Parathyroid adenoma (tissue), 2 donors: ENCODE data around the gene MRPL9.

Source experiments
- H2AFZ ChIP-seq: fragments of 300-600 bp; sonication (generic); one replicate; pipeline ENCODE4 v1.7.0; 2017; ENCODE audit warnings: antibody characterized with exemption, mild to moderate bottlenecking
- H3K27ac ChIP-seq: fragments of 300-600 bp; sonication (generic); one replicate; pipeline ENCODE4 v1.7.0; 2017
- H3K27me3 ChIP-seq: fragments of 300-600 bp; sonication (generic); one replicate; pipeline ENCODE4 v1.7.0; 2017; ENCODE audit warnings: low read length; ENCODE audit not compliant: control insufficient read depth, insufficient read depth
- H3K36me3 ChIP-seq: fragments of 300-600 bp; sonication (generic); one replicate; pipeline ENCODE4 v1.7.0; 2017; ENCODE audit warnings: low read length; ENCODE audit not compliant: control insufficient read depth, insufficient read depth
- H3K4me1 ChIP-seq: fragments of 300-600 bp; sonication (generic); one replicate; pipeline ENCODE4 v1.7.0; 2017; ENCODE audit warnings: control low read depth
- H3K4me2 ChIP-seq: fragments of 300-600 bp; sonication (generic); one replicate; pipeline ENCODE4 v1.7.0; 2017; ENCODE audit warnings: low read length
- H3K4me3 ChIP-seq: fragments of 300-600 bp; sonication (generic); one replicate; pipeline ENCODE4 v1.7.0; 2017; ENCODE audit warnings: low read depth, low read length
- H3K79me2 ChIP-seq: fragments of 300-600 bp; sonication (generic); one replicate; pipeline ENCODE4 v1.7.0; 2017; ENCODE audit warnings: control low read depth
- H3K9ac ChIP-seq: fragments of 300-600 bp; sonication (generic); one replicate; pipeline ENCODE4 v1.7.0; 2017; ENCODE audit warnings: mild to moderate bottlenecking
- H3K9me3 ChIP-seq: fragments of 300-600 bp; sonication (generic); one replicate; pipeline ENCODE4 v1.7.0; 2017; ENCODE audit warnings: low read length; ENCODE audit not compliant: control insufficient read depth
- TF ChIP-seq, protein P1 (sequence below): fragments of 300-600 bp; sonication (generic); IDR thresholded peaks from one replicate; pipeline ENCODE4 v1.7.0; 2017; ENCODE audit warnings: antibody characterized with exemption, mild to moderate bottlenecking
- donor health status: primary hyperparathyroidism.

Gene MRPL9

DNA sequence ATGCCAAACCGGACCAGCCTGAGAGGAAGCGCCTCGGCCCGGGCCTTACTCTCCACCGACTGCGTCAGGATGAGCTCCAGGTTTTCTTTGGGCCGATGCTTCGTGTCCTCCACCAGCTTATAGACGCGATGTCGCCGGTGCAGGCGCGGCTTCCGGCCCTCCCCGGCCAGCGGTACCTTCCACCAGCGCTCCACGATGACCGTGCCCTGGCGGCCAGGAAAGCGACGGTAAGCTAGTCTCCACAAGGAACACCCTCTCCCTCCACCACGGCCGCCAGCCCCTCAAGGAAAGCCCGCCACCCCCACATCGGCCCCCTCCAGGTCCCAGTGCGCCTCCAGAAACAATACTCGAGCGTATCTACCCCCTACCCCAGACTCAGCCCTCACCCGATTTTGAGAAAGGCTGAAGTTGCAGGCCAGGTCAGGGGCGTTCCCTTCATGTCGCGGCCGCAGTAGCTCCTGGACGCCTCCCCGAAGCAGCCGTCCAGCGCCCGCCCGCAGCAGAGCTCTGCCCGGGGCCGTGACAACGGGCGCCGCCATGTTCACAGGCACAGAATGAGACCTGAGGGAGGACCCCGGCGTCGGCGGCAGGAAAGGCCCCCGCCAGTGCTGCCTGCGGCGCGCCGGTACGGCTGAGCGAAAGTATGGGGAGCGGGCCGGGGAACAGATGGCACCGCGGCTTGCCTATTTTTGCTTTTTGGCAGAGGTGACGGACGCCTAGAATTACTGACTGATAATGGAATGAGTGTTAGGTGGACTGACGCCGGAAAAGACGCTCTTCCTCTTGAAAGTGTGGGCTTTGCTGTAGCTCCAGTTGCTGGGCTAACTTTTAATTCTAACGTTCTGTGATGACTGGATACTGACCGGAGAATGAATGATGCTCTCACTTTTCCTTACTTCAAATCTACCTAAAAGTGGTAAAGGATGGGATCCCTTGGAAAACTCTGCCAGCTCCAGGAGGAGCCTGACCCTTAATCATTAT lies at the start of gene MRPL9:
MRPL9 (minus strand) TSS at position 556 of the 981 bp plus-strand sequence; CDS start at position 539, 17 bp downstream.
- Histone ChIP-seq H3K9ac (peak within 1 kb of the TSS; percentile 53), H3K36me3 (no peaks in the 10 kb centered on the region), H3K4me1 (peaks cover 15% of the 10 kb centered on the region), H3K27ac (peak within 1 kb of the TSS; percentile 93), H3K4me3 (peak within 1 kb of the TSS; percentile 85), H3K4me2 (peak within 1 kb of the TSS; percentile 94), H3K9me3 (no peaks in the 10 kb centered on the region), H3K27me3 (no peaks in the 10 kb centered on the region), H3K79me2 (no peaks in the 10 kb centered on the region), H2AFZ (peak within 1 kb of the TSS; percentile 79)
- TF ChIP-seq, protein P1, sequence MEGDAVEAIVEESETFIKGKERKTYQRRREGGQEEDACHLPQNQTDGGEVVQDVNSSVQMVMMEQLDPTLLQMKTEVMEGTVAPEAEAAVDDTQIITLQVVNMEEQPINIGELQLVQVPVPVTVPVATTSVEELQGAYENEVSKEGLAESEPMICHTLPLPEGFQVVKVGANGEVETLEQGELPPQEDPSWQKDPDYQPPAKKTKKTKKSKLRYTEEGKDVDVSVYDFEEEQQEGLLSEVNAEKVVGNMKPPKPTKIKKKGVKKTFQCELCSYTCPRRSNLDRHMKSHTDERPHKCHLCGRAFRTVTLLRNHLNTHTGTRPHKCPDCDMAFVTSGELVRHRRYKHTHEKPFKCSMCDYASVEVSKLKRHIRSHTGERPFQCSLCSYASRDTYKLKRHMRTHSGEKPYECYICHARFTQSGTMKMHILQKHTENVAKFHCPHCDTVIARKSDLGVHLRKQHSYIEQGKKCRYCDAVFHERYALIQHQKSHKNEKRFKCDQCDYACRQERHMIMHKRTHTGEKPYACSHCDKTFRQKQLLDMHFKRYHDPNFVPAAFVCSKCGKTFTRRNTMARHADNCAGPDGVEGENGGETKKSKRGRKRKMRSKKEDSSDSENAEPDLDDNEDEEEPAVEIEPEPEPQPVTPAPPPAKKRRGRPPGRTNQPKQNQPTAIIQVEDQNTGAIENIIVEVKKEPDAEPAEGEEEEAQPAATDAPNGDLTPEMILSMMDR = no peak

DNA sequence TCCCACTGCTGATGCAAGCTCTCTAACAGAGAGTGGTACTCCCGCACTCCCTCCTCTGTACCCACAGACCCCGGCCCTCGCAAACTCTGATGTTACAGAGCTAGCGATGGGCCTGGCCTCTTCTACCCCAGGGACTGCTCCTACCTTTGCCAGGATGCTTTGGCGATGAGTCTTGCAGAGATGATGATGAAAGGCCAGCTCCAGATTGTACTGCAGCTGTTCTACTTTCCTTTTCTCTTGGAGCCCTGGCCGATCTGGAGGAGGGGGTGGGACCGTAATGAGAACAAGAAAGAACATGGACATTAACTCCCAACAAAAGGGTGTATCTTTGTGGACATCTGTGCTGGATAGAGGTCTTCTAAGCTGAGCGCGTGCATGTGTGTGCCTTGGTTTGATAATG lies 47.9 kb upstream of the MRPL9 start:
- no peak overlapping the region for H3K4me3 ChIP-seq
- H3K27me3 ChIP-seq = no peaks in the 10 kb centered on the region
- no peak overlapping the region for H3K27ac ChIP-seq
- H3K79me2 ChIP-seq = no peaks in the 10 kb centered on the region
- TF ChIP-seq, protein P1 = no peak
- no peak overlapping the region for H2AFZ ChIP-seq
- H3K4me2 ChIP-seq = no peak overlapping the region
- no peaks in the 10 kb centered on the region for H3K9me3 ChIP-seq
- no peaks in the 10 kb centered on the region for H3K36me3 ChIP-seq
- H3K9ac ChIP-seq = no peak overlapping the region
- no peaks in the 10 kb centered on the region for H3K4me1 ChIP-seq

DNA sequence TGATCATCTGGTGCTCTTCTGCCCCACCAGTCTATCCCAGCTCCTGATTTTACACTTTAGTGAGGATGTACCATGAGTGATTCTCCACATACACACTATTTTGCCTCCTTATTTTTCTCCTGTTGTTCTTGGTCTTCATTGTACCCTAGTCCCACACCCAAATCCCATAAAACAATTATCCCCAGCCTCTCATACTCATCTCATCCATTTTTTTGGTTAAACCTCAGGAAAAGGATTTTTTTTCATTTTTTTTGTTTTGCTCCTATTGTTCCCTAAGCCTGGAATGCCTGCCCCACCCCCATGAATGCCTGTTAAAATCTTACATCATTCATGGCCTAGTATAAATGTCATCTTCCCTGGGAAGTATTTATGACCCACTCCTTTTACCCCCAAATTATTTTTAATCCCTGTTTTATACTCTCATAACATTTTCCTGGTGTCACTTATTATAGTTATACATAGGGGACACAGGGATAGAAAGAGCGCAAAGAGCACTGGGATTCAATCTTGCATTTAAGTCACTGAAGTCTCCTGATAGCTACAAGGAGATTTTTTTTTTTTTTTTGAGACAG lies 46.8 kb upstream of the MRPL9 start:
- Histone ChIP-seq H2AFZ (no peak overlapping the region), H3K9ac (no peak overlapping the region), H3K4me1 (peaks cover 3% of the 10 kb centered on the region), H3K27me3 (no peaks in the 10 kb centered on the region), H3K4me3 (no peak overlapping the region), H3K4me2 (no peak overlapping the region), H3K36me3 (no peaks in the 10 kb centered on the region), H3K79me2 (no peaks in the 10 kb centered on the region), H3K27ac (no peak overlapping the region), H3K9me3 (no peaks in the 10 kb centered on the region)
- TF ChIP-seq, protein P1 = no peak

DNA sequence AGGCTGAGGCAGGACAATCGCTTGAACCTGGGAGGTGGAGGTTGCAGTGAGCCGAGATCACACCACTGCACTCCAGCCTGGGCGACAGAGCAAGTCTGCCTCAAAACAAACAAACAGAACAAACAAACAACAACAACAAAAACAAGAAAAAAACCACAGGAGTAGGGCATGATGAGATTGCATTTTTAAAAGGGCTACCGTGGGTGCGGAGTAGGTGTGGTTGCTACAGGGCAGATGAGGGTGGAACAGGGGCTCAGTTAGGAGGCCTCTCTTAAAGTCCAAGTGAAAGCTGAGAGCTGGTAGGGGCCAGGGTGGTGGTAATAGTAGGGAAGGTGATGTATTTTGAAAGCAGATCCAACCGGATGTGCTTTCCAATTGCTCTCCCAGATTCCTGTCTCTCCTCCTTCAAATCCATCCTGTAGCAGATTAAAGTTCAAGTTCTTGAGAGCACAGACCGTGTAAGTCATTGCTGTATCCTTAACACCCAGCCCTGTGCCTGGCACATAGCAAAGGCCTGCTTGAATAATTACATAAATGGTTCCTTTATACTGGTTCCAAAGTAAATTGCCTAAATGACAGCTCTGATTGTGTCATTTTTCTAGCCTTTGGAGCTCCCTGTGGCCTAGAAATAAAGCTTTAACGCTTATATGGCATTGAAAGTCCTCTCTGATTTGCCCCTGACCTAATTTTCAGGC lies 46.1 kb upstream of the MRPL9 start:
- H3K79me2 ChIP-seq = no peaks in the 10 kb centered on the region
- H3K27ac ChIP-seq = no peak overlapping the region
- H3K9ac ChIP-seq = no peak overlapping the region
- H3K9me3 ChIP-seq = no peaks in the 10 kb centered on the region
- no peak overlapping the region for H3K4me2 ChIP-seq
- no peaks in the 10 kb centered on the region for H3K36me3 ChIP-seq
- no peak overlapping the region for H3K4me3 ChIP-seq
- TF ChIP-seq, protein P1 = no peak
- no peak overlapping the region for H2AFZ ChIP-seq
- H3K27me3 ChIP-seq = no peaks in the 10 kb centered on the region
- peaks cover 7% of the 10 kb centered on the region for H3K4me1 ChIP-seq
